Loucy (cell line): ENCODE results near the gene SPRR3.

ENCODE experiments used
- EZH2phosphoT487 ChIP-seq: fragments of 200-600 bp; IDR thresholded peaks from 2 replicates; pipeline ENCODE4 v1.6.1; 2018; ENCODE audit warnings: antibody characterized with exemption, mild to moderate bottlenecking, moderate library complexity, borderline replicate concordance
- TF ChIP-seq, protein P1 (sequence below): fragments of 200-600 bp; sonication (generic); conservative IDR thresholded peaks from 2 replicates; pipeline ENCODE4 v1.5.1; 2014; ENCODE audit warnings: mild to moderate bottlenecking, antibody characterized with exemption, low read length

DNA sequence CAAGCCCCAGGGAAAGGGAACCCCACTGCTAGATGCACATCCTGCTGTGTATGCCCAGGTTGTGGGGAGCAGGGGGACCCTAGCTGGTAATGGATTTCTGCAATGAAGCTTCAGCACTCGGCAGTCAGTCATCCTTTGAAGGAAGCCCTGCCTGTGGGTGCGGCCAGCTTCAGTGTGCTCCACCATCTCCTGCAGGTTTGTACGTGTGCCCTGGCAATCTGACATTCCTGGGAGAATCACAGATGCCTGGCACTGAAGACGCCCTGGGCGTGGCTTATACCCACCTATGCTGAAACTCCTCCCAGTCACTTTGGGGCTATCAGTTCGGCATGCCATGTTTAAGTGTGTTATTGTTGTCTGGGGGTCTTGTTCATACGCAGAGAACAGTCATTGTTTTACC lies 47.8 kb upstream of the SPRR3 start:
- TF ChIP-seq, protein P1, sequence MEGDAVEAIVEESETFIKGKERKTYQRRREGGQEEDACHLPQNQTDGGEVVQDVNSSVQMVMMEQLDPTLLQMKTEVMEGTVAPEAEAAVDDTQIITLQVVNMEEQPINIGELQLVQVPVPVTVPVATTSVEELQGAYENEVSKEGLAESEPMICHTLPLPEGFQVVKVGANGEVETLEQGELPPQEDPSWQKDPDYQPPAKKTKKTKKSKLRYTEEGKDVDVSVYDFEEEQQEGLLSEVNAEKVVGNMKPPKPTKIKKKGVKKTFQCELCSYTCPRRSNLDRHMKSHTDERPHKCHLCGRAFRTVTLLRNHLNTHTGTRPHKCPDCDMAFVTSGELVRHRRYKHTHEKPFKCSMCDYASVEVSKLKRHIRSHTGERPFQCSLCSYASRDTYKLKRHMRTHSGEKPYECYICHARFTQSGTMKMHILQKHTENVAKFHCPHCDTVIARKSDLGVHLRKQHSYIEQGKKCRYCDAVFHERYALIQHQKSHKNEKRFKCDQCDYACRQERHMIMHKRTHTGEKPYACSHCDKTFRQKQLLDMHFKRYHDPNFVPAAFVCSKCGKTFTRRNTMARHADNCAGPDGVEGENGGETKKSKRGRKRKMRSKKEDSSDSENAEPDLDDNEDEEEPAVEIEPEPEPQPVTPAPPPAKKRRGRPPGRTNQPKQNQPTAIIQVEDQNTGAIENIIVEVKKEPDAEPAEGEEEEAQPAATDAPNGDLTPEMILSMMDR, result no peak
- TF ChIP-seq EZH2phosphoT487, result no peak
